CD14-positive monocyte (primary cell): Measurements from ENCODE around the gene SETX. TPM values are rescaled to one million over a fixed set of nuclear protein-coding genes. Genes with fewer than 3 reads are reported as not detected.

ENCODE experiments used
- DNase-seq, 3 donors: peaks; one replicate each; pipeline ENCODE4 v3.0.0-alpha.2; 2011 to 2022
- H2AFZ ChIP-seq: 2 replicates; pipeline ENCODE4 v1.6.0; 2012; ENCODE audit warnings: mild to moderate bottlenecking, low read depth, low read length, inconsistent platforms; ENCODE audit not compliant: insufficient read depth, poor library complexity, severe bottlenecking
- H3K27ac ChIP-seq, 2 donors: 1 replicate in 1 of 2; 2 replicates in 1 of 2; pipeline ENCODE4 v1.5.1; 2012 to 2013; ENCODE audit warnings: low read length in 2 of 2, control low read depth in 1 of 2, inconsistent platforms in 1 of 2, low read depth in 1 of 2, mild to moderate bottlenecking in 1 of 2
- H3K27me3 ChIP-seq, 2 donors: one replicate each; pipeline versions ENCODE4 v1.6.0 to v1.6.1; 2011 to 2013; ENCODE audit warnings: low read length in 2 of 2; ENCODE audit not compliant: control insufficient read depth in 2 of 2, insufficient read depth in 2 of 2
- H3K36me3 ChIP-seq, 2 donors: replicated peaks in 1 of 2; 1 replicate in 1 of 2; 2 replicates in 1 of 2; pipeline versions ENCODE4 v1.5.1 to v1.6.1; 2012 to 2013; ENCODE audit warnings: low read length in 2 of 2, control low read depth in 1 of 2, inconsistent platforms in 1 of 2, mild to moderate bottlenecking in 1 of 2; ENCODE audit not compliant: insufficient read depth in 2 of 2, control insufficient read depth in 1 of 2
- H3K4me1 ChIP-seq, 2 donors: 1 replicate in 1 of 2; 2 replicates in 1 of 2; pipeline versions ENCODE4 v1.5.1 to v1.6.1; 2012 to 2013; ENCODE audit warnings: low read length in 2 of 2, control low read depth in 1 of 2, inconsistent platforms in 1 of 2, mild to moderate bottlenecking in 1 of 2, moderate library complexity in 1 of 2; ENCODE audit not compliant: insufficient read depth in 2 of 2, control insufficient read depth in 1 of 2
- H3K4me2 ChIP-seq: replicated peaks from 2 replicates; pipeline ENCODE3; 2012; ENCODE audit warnings: low read length, moderate library complexity, mild to moderate bottlenecking; ENCODE audit not compliant: poor library complexity, severe bottlenecking; ENCODE audit errors: extremely low read depth
- H3K4me3 ChIP-seq, 3 experiments: fragments of 200-600 bp in 1 of 3; sonication (generic) in 1 of 3; replicated peaks in 1 of 3; 1 replicate in 2 of 3; 2 replicates in 1 of 3; pipeline ENCODE4 v1.5.1; 2011 to 2013; ENCODE audit warnings: low read length in 3 of 3, mild to moderate bottlenecking in 3 of 3, control low read depth in 2 of 3, low read depth in 2 of 3, inconsistent platforms in 1 of 3, moderate library complexity in 1 of 3
- H3K79me2 ChIP-seq: 2 replicates; pipeline ENCODE4 v1.6.0; 2012; ENCODE audit warnings: mild to moderate bottlenecking, control low read depth, inconsistent platforms, low read length, moderate library complexity; ENCODE audit not compliant: insufficient read depth
- H3K9ac ChIP-seq: 2 replicates; pipeline ENCODE4 v1.6.0; 2017; ENCODE audit warnings: low read length, mild to moderate bottlenecking; ENCODE audit not compliant: insufficient read depth, poor library complexity, severe bottlenecking
- H3K9me3 ChIP-seq, 2 donors: replicated peaks in 1 of 2; 1 replicate in 1 of 2; 2 replicates in 1 of 2; pipeline versions ENCODE4 v1.5.1 to v1.6.1; 2012 to 2013; ENCODE audit warnings: low read length in 2 of 2, control low read depth in 1 of 2; ENCODE audit not compliant: control insufficient read depth in 1 of 2, insufficient read depth in 1 of 2
- H4K20me1 ChIP-seq: 2 replicates; pipeline ENCODE4 v1.6.0; 2012; ENCODE audit warnings: mild to moderate bottlenecking, low read length, control low read depth, moderate library complexity; ENCODE audit not compliant: insufficient read depth
- H3K27ac Mint-ChIP-seq, 7 donors: one replicate each; pipeline ENCODE4 v1.8.0; 2020; ENCODE audit warnings: mild to moderate bottlenecking in 7 of 7, mixed read lengths in 7 of 7, moderate library complexity in 6 of 7, inconsistent platforms in 2 of 7
- H3K27me3 Mint-ChIP-seq, 3 donors: one replicate each; pipeline ENCODE4 v1.8.0; 2021 to 2022; ENCODE audit warnings: low read depth in 3 of 3, mild to moderate bottlenecking in 3 of 3, mixed read lengths in 3 of 3, moderate library complexity in 3 of 3, inconsistent platforms in 1 of 3
- H3K36me3 Mint-ChIP-seq, 2 donors: one replicate each; pipeline ENCODE4 v1.8.0; 2020; ENCODE audit warnings: mixed read lengths in 2 of 2, inconsistent platforms in 1 of 2, mild to moderate bottlenecking in 1 of 2
- H3K4me1 Mint-ChIP-seq: one replicate; pipeline ENCODE4 v1.8.0; 2020; ENCODE audit warnings: mild to moderate bottlenecking, mixed read lengths
- H3K4me3 Mint-ChIP-seq, 2 donors: one replicate each; pipeline ENCODE4 v1.8.0; 2020; ENCODE audit warnings: mild to moderate bottlenecking in 2 of 2, mixed read lengths in 2 of 2, moderate library complexity in 1 of 2
- H3K9me3 Mint-ChIP-seq, 7 donors: one replicate each; pipeline ENCODE4 v1.8.0; 2020 to 2022; ENCODE audit warnings: mixed read lengths in 7 of 7, mild to moderate bottlenecking in 6 of 7, moderate library complexity in 6 of 7, inconsistent platforms in 2 of 7
- CTCF ChIP-seq: fragments of 200-600 bp; IDR thresholded peaks from one replicate; pipeline ENCODE4 v1.8.0; 2022; ENCODE audit warnings: antibody characterized with exemption, mild to moderate bottlenecking
- WGBS: methylation state at CpG from one replicate; pipeline ENCODE4 v1.1.5; 2013; ENCODE audit warnings: missing lambda C conversion rate; ENCODE audit not compliant: insufficient coverage; 5-methylcytosine and 5-hydroxymethylcytosine counted together
- intact Hi-C, 2 donors: fragments of 100-400 bp; cut with micrococcal nuclease; formaldehyde crosslinking; loops; one replicate each; pipeline versions ENCODE4 v1.15.0 to v1.15.1; 2023
- polyA plus RNA-seq, 3 donors: library from polyadenylated mRNA; depleted of rRNA in 1 of 3; unstranded in 2 of 3; stranded (reverse) in 1 of 3; fragments of 300-500 nt in 2 of 3; fragments of >200 nt in 1 of 3; fragmentation: Illumina TruSeq in 2 of 3; gene quantifications; 1 replicate in 2 of 3; 2 replicates in 1 of 3; pipeline ENCODE4 v1.2.3, GENCODE V29; 2012 to 2021

Gene SETX
- polyA plus RNA-seq, 3 donors: 18.4 to 31.7 (median 24.2) TPM

- Mint-ChIP-seq H3K9me3 (no peaks in the 10 kb centered on the region), H3K4me3 (no peak overlapping the region), H3K27ac (no peak overlapping the region), H3K4me1 (no peaks in the 10 kb centered on the region), H3K27me3 (no peaks in the 10 kb centered on the region), H3K36me3 (peaks cover 57 to 68% of the 10 kb centered on the region in 2 donors)
- TF ChIP-seq CTCF: no peak
- WGBS: 95% methylated on average over 3 of the region's 4 CpGs
- Histone ChIP-seq H3K79me2 (peaks cover 82% of the 10 kb centered on the region), H3K27ac (no peak overlapping the region), H3K4me3 (no peak overlapping the region), H3K9ac (no peak overlapping the region), H3K9me3 (no peaks in the 10 kb centered on the region), H3K4me2 (no peak overlapping the region), H3K36me3 (peaks cover 66 to 96% of the 10 kb centered on the region in 2 donors), H4K20me1 (peaks cover 98% of the 10 kb centered on the region), H3K4me1 (no peaks in the 10 kb centered on the region), H3K27me3 (no peaks in the 10 kb centered on the region), H2AFZ (no peak overlapping the region)
- no peak for DNase-seq
- intact Hi-C loops: no loop called here
Measured at GRCh38 chr9:132311978-132312377, 42.8 kb downstream of the SETX start.

- no peak overlapping the region for H3K27ac Mint-ChIP-seq
- Histone ChIP-seq H3K79me2 (peaks cover 91% of the 10 kb centered on the region), H2AFZ (no peak overlapping the region)
Measured at GRCh38 chr9:132309056-132309455, 45.7 kb downstream of the SETX start.

More at GRCh38 chr9:132309056-132309455, 45.7 kb downstream of the SETX start:
- H4K20me1 ChIP-seq: peaks cover 100% of the 10 kb centered on the region
- H3K27ac ChIP-seq: no peak overlapping the region
- no peak overlapping the region for H3K4me3 Mint-ChIP-seq
- peaks cover 82 to 100% of the 10 kb centered on the region in 2 donors for H3K36me3 ChIP-seq
- H3K9me3 ChIP-seq: no peaks in the 10 kb centered on the region
- H3K36me3 Mint-ChIP-seq: peaks cover 71 to 89% of the 10 kb centered on the region in 2 donors
- H3K9ac ChIP-seq: no peak overlapping the region
- H3K27me3 Mint-ChIP-seq: no peaks in the 10 kb centered on the region
- no peak overlapping the region for H3K4me3 ChIP-seq
- no peak for TF ChIP-seq CTCF
- no peaks in the 10 kb centered on the region for H3K27me3 ChIP-seq
- H3K4me1 ChIP-seq: no peaks in the 10 kb centered on the region
- no peaks in the 10 kb centered on the region for H3K4me1 Mint-ChIP-seq
- H3K4me2 ChIP-seq: no peak overlapping the region
- no peaks in the 10 kb centered on the region for H3K9me3 Mint-ChIP-seq
- DNase-seq: no peak
- intact Hi-C loops: no loop called here
- WGBS: no CpG with 5 or more reads among the region's 5 CpGs
